SK-N-SH (cell line): ENCODE results near the gene EIF4H. TPM values are rescaled to one million over a fixed set of nuclear protein-coding genes. Genes with fewer than 3 reads are reported as not detected.
A peak's percentile ranks its signal among the peaks of the same experiment; 100 is the strongest.

Experiments
- CTCF ChIA-PET: fragments of 300-600, 350-600 bp; formaldehyde crosslinking; extraction: SDS; loops from one replicate; lab custom pipeline; 2021; lab: Yijun Ruan, JAX
- POLR2A ChIA-PET: fragments of 350-600 bp; sonication (Branson Sonifier 250); formaldehyde crosslinking; extraction: SDS; loops from one replicate; lab custom pipeline; 2020; ENCODE audit warnings: antibody characterized with exemption, inconsistent platforms; lab: Yijun Ruan, JAX
- DNase-seq: peaks from one replicate; pipeline ENCODE4 v3.0.0; 2012
- H2AFZ ChIP-seq: fragments of 200-600 bp; sonication (generic); 2 replicates; pipeline ENCODE4 v1.8.1; 2016; ENCODE audit warnings: antibody characterized with exemption, mild to moderate bottlenecking, low read depth
- H3F3A ChIP-seq: fragments of 200-600 bp; sonication (generic); replicated peaks from 2 replicates; pipeline ENCODE3; 2016; ENCODE audit warnings: antibody characterized with exemption, mild to moderate bottlenecking; ENCODE audit not compliant: insufficient read depth
- H3K27ac ChIP-seq, 2 experiments: fragments of 200-500 bp in 1 of 2; fragments of 200-600 bp in 1 of 2; sonication (Bioruptor generic) in 1 of 2; sonication (generic), shearing (Covaris generic) in 1 of 2; 2 replicates each; pipeline versions ENCODE4 v1.5.1 to v1.6.1; 2014 to 2016; ENCODE audit warnings: low read depth in 2 of 2, inconsistent platforms in 1 of 2, low read length in 1 of 2, mild to moderate bottlenecking in 1 of 2, mixed read lengths in 1 of 2
- H3K27me3 ChIP-seq: fragments of 200-600 bp; sonication (generic), shearing (Covaris generic); 2 replicates; pipeline ENCODE4 v1.6.1; 2016; ENCODE audit warnings: mixed run types; ENCODE audit not compliant: insufficient read depth
- H3K36me3 ChIP-seq, 2 experiments: fragments of 200-500 bp in 1 of 2; fragments of 200-600 bp in 1 of 2; sonication (Bioruptor generic) in 1 of 2; sonication (generic) in 1 of 2; replicated peaks in 1 of 2; 2 replicates each; pipeline versions ENCODE3 to v1.5.1; 2014 to 2016; ENCODE audit warnings: low read length in 1 of 2, mild to moderate bottlenecking in 1 of 2; ENCODE audit not compliant: insufficient read depth in 2 of 2, control insufficient read depth in 1 of 2
- H3K4me1 ChIP-seq, 2 experiments: fragments of 200-500 bp in 1 of 2; fragments of 200-600 bp in 1 of 2; sonication (Bioruptor generic) in 1 of 2; sonication (generic), shearing (Covaris generic) in 1 of 2; 2 replicates each; pipeline versions ENCODE4 v1.5.1 to v1.6.1; 2014 to 2016; ENCODE audit warnings: low read depth in 1 of 2, low read length in 1 of 2, mixed run types in 1 of 2; ENCODE audit not compliant: insufficient read depth in 2 of 2, control insufficient read depth in 1 of 2
- H3K4me2 ChIP-seq: fragments of 200-600 bp; sonication (generic), shearing (Covaris generic); 2 replicates; pipeline ENCODE4 v1.6.1; 2017; ENCODE audit warnings: mixed run types
- H3K4me3 ChIP-seq, 2 experiments: fragments of 200-500 bp in 1 of 2; fragments of 200-600 bp in 1 of 2; sonication (Bioruptor generic) in 1 of 2; sonication (generic), shearing (Covaris generic) in 1 of 2; 2 replicates each; pipeline versions ENCODE4 v1.5.1 to v1.8.1; 2014 to 2016; ENCODE audit warnings: low read depth in 2 of 2, inconsistent platforms in 1 of 2, low read length in 1 of 2, mild to moderate bottlenecking in 1 of 2, mixed read lengths in 1 of 2, moderate library complexity in 1 of 2
- H3K79me2 ChIP-seq: fragments of 200-600 bp; sonication (generic); 2 replicates; pipeline ENCODE4 v1.8.1; 2017; ENCODE audit warnings: mild to moderate bottlenecking; ENCODE audit not compliant: insufficient read depth
- H3K9ac ChIP-seq: fragments of 200-600 bp; sonication (generic); 2 replicates; pipeline ENCODE4 v1.6.1; 2017; ENCODE audit warnings: mixed run types
- H3K9me2 ChIP-seq: fragments of 200-600 bp; sonication (generic); 2 replicates; pipeline ENCODE4 v1.6.1; 2017; ENCODE audit warnings: mixed run types
- H3K9me3 ChIP-seq: fragments of 200-600 bp; sonication (generic); 2 replicates; pipeline ENCODE4 v1.6.1; 2017; ENCODE audit warnings: mixed run types, mild to moderate bottlenecking, moderate library complexity
- H4K20me1 ChIP-seq: fragments of 200-600 bp; sonication (generic); 2 replicates; pipeline ENCODE4 v1.6.1; 2017; ENCODE audit warnings: mild to moderate bottlenecking, mixed run types; ENCODE audit not compliant: insufficient read depth
- CHD2 ChIP-seq: fragments of 150-350 bp; IDR thresholded peaks from 2 replicates; pipeline ENCODE4 v1.6.1; 2018; ENCODE audit warnings: low read length; ENCODE audit not compliant: partially characterized antibody
- ELF1 ChIP-seq: IDR thresholded peaks from 2 replicates; pipeline ENCODE4 v1.4.0; 2012
- EZH2phosphoT487 ChIP-seq: fragments of 200-600 bp; sonication (generic); IDR thresholded peaks from 2 replicates; pipeline ENCODE4 v1.6.1; 2017; ENCODE audit warnings: low read depth, mixed run types, mild to moderate bottlenecking, antibody characterized with exemption, moderate library complexity, borderline replicate concordance
- FOSL2 ChIP-seq: IDR thresholded peaks from 2 replicates; pipeline ENCODE4 v1.4.0; 2012; ENCODE audit warnings: low read depth, mild to moderate bottlenecking, moderate library complexity, borderline replicate concordance
- FOXM1 ChIP-seq: IDR thresholded peaks from 2 replicates; pipeline ENCODE4 v1.4.0; 2012; ENCODE audit warnings: low read depth, mild to moderate bottlenecking
- GABPA ChIP-seq: IDR thresholded peaks from 2 replicates; pipeline ENCODE4 v1.4.0; 2012; ENCODE audit warnings: low read depth, mild to moderate bottlenecking
- IRF3 ChIP-seq: fragments of 150-350 bp; IDR thresholded peaks from 2 replicates; pipeline ENCODE4 v1.6.1; 2016; ENCODE audit warnings: mild to moderate bottlenecking, low read depth, low read length
- MAX ChIP-seq: IDR thresholded peaks from 2 replicates; pipeline ENCODE4 v1.4.0; 2012; ENCODE audit warnings: low read depth
- NFIC ChIP-seq: IDR thresholded peaks from 2 replicates; pipeline ENCODE4 v1.4.0; 2012; ENCODE audit warnings: borderline replicate concordance
- POLR2AphosphoS5 ChIP-seq: IDR thresholded peaks from 2 replicates; pipeline ENCODE4 v1.6.1; 2012; ENCODE audit warnings: low read depth, low read length
- RAD21 ChIP-seq: IDR thresholded peaks from 2 replicates; pipeline ENCODE4 v1.6.1; 2012; ENCODE audit warnings: mild to moderate bottlenecking, low read length
- RCOR1 ChIP-seq: fragments of 150-350 bp; IDR thresholded peaks from 2 replicates; pipeline ENCODE4 v1.6.1; 2017; ENCODE audit warnings: antibody characterized with exemption, low read length
- RFX5 ChIP-seq: IDR thresholded peaks from 2 replicates; pipeline ENCODE4 v1.6.1; 2012; ENCODE audit warnings: mild to moderate bottlenecking, improper control_type of control experiment, low read length
- RXRA ChIP-seq: IDR thresholded peaks from 2 replicates; pipeline ENCODE4 v1.4.0; 2012; ENCODE audit warnings: low read depth, mild to moderate bottlenecking, borderline replicate concordance
- TCF12 ChIP-seq: IDR thresholded peaks from 2 replicates; pipeline ENCODE4 v1.4.0; 2012
- USF2 ChIP-seq: fragments of 150-350 bp; IDR thresholded peaks from 2 replicates; pipeline ENCODE4 v1.6.1; 2017; ENCODE audit warnings: antibody characterized with exemption, low read length, low read depth, borderline replicate concordance
- WGBS: methylation state at CpG from one replicate; pipeline ENCODE4 v1.1.6; 2017; ENCODE audit warnings: low lambda C conversion rate; 5-methylcytosine and 5-hydroxymethylcytosine counted together
- polyA plus RNA-seq, 3 experiments: library from polyadenylated mRNA; depleted of rRNA; stranded (reverse); fragments of >200 nt; gene quantifications; 2 replicates each; pipeline ENCODE4 v1.2.3, GENCODE V29; 2012

The EIF4H gene
- polyA plus RNA-seq, 1 of the 3 experiments (the other 2 are of a cell fraction): 468 TPM

- Histone ChIP-seq H3K27me3 (no peaks in the 10 kb centered on the region), H2AFZ (no peak overlapping the region), H3K79me2 (no peaks in the 10 kb centered on the region), H3F3A (no peaks in the 10 kb centered on the region), H3K9me2 (no peaks in the 10 kb centered on the region), H3K4me2 (no peak overlapping the region), H3K4me1 (peaks cover 0 to 2% of the 10 kb centered on the region in 2 experiments; a peak in 1 of 4 replicates), H3K9ac (no peak overlapping the region), H3K9me3 (no peaks in the 10 kb centered on the region)
- no peak for DNase-seq
- POLR2A ChIA-PET: interaction anchor here (1.2 kb wide), 1 partner anchor 26 kb away, joined by 4 read pairs; the partner anchor contains the start of gene EIF4H
- TF ChIP-seq CHD2 (no peak), TCF12 (no peak), RFX5 (no peak), RCOR1 (no peak), FOXM1 (no peak), POLR2AphosphoS5 (no peak), RAD21 (no peak), EZH2phosphoT487 (no peak), RXRA (no peak), MAX (no peak), FOSL2 (no peak), NFIC (no peak), GABPA (no peak), USF2 (no peak), IRF3 (no peak), ELF1 (no peak)
- TF ChIP-seq, all 33 proteins: peak for 0
- no peaks in the 10 kb centered on the region for H3K36me3 ChIP-seq
- CTCF ChIA-PET: interaction anchor here (1.0 to 1.6 kb wide), 7 partner anchors 9 to 414 kb away, joined by 3 to 6 read pairs (median 4); no protein-coding TSS in a partner anchor
- no peaks in the 10 kb centered on the region for H4K20me1 ChIP-seq
- peak overlapping the region in 1 of 2 experiments; percentile 58; a peak in 2 of 4 replicates for H3K27ac ChIP-seq
- WGBS: 91% methylated on average over 5 of the region's 5 CpGs
- no peak overlapping the region for H3K4me3 ChIP-seq
Measured at GRCh38 chr7:74149071-74149470, 25.1 kb upstream of the EIF4H start.

- Histone ChIP-seq H3K9me2 (no peaks in the 10 kb centered on the region), H3K4me2 (no peak overlapping the region), H4K20me1 (no peaks in the 10 kb centered on the region), H3K79me2 (no peaks in the 10 kb centered on the region), H3F3A (no peaks in the 10 kb centered on the region), H3K4me3 (no peak overlapping the region), H2AFZ (no peak overlapping the region), H3K36me3 (no peaks in the 10 kb centered on the region), H3K27me3 (no peaks in the 10 kb centered on the region), H3K9ac (no peak overlapping the region), H3K27ac (peak overlapping the region in 1 of 2 experiments; percentile 58; a peak in 2 of 4 replicates), H3K4me1 (peaks cover 0 to 2% of the 10 kb centered on the region in 2 experiments; a peak in 1 of 4 replicates), H3K9me3 (no peaks in the 10 kb centered on the region)
- no peak for DNase-seq
- ChIA-PET POLR2A (interaction anchor here (1.2 kb wide), 1 partner anchor 25 kb away, joined by 4 read pairs; the partner anchor contains the start of gene EIF4H), CTCF (interaction anchor here (1.0 to 1.6 kb wide), 7 partner anchors 9 to 415 kb away, joined by 3 to 6 read pairs (median 4); no protein-coding TSS in a partner anchor)
- TF ChIP-seq GABPA: no peak
- WGBS: 100% methylated on average over 1 of the region's 1 CpG
Measured at GRCh38 chr7:74149603-74150002, 24.6 kb upstream of the EIF4H start.
